C4-2B (cell line): ENCODE results near the gene P2RY2.

Experiments used
- H3K27ac ChIP-seq: fragments of 450-650 bp; 2 replicates; pipeline ENCODE4 v1.5.1; 2017
- CTCF ChIP-seq: fragments of 450-650 bp; conservative IDR thresholded peaks from 2 replicates; pipeline ENCODE4 v1.5.1; 2017; ENCODE audit warnings: mild to moderate bottlenecking
- ZFX ChIP-seq: fragments of 450-650 bp; IDR thresholded peaks from 2 replicates; pipeline ENCODE4 v1.6.1; 2017

The P2RY2 gene

GRCh38 chr11:73237471-73238290 is 19.6 kb downstream of the P2RY2 start:
- H3K27ac ChIP-seq, result no peak overlapping the region
- TF ChIP-seq ZFX, result no peak
- TF ChIP-seq CTCF, result no peak

DNA sequence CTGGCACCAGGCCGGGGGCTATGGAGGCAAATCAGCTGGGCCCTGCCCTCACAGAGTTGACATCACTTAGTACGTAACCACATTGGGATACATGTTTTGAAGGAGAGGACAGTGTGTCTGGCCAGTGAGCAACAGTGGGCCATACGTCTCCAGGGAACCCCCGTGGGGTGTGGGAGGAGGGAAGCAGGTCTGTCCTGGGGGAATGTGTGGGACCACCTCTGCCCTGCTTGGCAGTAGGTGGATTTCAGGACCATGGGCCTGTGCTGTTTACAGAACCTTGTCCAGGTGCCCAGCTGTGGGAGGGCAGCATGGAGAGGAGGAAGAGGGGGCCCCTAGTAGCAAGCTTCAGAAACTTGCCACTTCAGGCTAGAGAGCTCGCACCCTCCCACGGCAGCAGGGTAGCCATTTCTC is 21.0 kb downstream of the P2RY2 start:
- TF ChIP-seq CTCF, result no peak
- no peak for TF ChIP-seq ZFX
- H3K27ac ChIP-seq, result no peak overlapping the region

- TF ChIP-seq ZFX (no peak), CTCF (no peak)
- H3K27ac ChIP-seq, result no peak overlapping the region
These were observed 21.6 kb downstream of the P2RY2 start for GRCh38 chr11:73239571-73240189.

GRCh38 chr11:73240190-73240781 is 22.2 kb downstream of the P2RY2 start:
- TF ChIP-seq ZFX (no peak), CTCF (no peak)
- no peak overlapping the region for H3K27ac ChIP-seq

- H3K27ac ChIP-seq, result no peak overlapping the region
- TF ChIP-seq ZFX, result no peak
- TF ChIP-seq CTCF, result no peak
These were observed 23.2 kb downstream of the P2RY2 start for GRCh38 chr11:73241300-73241699.

- H3K27ac ChIP-seq, result no peak overlapping the region
- TF ChIP-seq ZFX (no peak), CTCF (peak; percentile 98)
These were observed 24.4 kb downstream of the P2RY2 start for GRCh38 chr11:73242251-73243092.
